ENCODE measurements around the gene FKBP5.

The FKBP5 gene

DNA sequence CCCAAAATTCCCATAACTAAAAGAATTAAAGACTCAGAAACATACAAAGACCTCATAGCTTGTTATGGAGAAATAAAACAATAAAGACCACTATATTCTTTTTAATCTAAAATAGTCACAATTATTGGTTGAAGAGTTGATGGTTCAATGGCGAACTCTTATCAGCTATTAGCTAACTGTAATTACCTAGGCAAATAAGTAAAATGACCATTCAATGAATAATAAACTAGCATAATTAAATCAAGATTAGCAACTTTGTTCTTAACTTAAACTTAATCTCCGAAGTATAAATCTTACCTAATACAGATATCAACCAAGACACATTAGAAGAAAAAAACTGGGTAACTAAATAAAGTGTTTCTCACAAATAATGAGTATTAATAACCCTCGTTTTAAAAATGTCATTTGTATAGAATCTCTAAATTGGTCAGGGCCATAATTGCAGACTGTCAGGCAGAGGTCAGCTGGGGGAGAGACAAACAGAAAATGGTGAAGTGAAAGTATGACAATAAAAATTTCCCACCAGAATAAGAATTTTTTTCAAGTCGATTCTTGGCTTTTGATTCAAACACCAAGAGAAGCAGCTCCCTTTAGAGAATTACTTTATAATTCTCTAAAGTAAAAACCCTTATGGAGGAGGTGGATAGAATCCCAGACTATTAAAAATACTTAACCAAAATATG is 1.7 kb downstream of the FKBP5 start:
- TF ChIP-seq, protein P1, sequence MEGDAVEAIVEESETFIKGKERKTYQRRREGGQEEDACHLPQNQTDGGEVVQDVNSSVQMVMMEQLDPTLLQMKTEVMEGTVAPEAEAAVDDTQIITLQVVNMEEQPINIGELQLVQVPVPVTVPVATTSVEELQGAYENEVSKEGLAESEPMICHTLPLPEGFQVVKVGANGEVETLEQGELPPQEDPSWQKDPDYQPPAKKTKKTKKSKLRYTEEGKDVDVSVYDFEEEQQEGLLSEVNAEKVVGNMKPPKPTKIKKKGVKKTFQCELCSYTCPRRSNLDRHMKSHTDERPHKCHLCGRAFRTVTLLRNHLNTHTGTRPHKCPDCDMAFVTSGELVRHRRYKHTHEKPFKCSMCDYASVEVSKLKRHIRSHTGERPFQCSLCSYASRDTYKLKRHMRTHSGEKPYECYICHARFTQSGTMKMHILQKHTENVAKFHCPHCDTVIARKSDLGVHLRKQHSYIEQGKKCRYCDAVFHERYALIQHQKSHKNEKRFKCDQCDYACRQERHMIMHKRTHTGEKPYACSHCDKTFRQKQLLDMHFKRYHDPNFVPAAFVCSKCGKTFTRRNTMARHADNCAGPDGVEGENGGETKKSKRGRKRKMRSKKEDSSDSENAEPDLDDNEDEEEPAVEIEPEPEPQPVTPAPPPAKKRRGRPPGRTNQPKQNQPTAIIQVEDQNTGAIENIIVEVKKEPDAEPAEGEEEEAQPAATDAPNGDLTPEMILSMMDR (IDR thresholded peaks at IDR 0.05; ENCODE audit: low read depth, low read length): no peak
- H3K4me3 ChIP-seq (ENCODE audit: low read depth, low read length): peak overlapping the region; percentile 68

DNA sequence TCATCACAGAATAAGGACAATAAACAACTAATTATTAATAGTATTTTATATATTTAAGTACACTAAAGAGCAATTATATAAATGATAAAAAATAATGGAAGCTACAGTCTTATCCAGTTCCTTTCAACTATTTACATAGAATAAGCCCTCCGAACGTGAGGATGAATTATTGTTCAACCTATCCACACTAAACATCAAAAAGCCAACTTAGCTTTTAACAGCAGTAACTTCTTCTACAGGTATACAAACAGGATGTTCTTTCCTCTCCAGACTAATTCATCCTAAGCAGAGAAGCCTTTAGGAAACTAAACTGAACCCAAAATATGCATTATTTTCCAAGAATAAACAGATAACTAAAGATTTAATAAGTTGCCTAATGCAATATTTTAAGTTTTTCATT is 2.3 kb downstream of the FKBP5 start:
- H3K4me3 ChIP-seq (ENCODE audit: low read depth, low read length): no peak overlapping the region
- TF ChIP-seq, protein P1 (IDR thresholded peaks at IDR 0.05; ENCODE audit: low read depth, low read length): no peak

DNA sequence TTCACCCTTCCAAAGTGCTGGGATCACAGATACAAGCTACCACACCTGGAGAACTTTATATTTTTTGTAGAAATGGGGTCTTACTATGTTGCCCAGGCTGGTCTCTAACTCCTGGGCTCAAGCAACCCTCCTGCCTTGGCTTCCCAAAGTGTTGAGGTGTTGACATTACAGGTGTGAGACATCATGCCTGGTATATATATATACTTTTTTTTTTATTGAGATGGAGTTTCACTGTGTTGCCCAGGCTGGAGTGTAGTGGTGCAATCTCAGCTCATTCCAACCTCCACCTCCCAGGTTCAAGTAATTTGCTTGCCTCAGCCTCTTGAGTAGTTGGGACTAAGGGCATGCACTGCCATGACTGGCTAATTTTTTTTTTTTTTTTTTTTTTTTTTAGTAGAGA is 5.4 kb downstream of the FKBP5 start:
- TF ChIP-seq, protein P1 (IDR thresholded peaks at IDR 0.05; ENCODE audit: low read depth, low read length): no peak
- H3K4me3 ChIP-seq (ENCODE audit: low read depth, low read length): no peak overlapping the region

DNA sequence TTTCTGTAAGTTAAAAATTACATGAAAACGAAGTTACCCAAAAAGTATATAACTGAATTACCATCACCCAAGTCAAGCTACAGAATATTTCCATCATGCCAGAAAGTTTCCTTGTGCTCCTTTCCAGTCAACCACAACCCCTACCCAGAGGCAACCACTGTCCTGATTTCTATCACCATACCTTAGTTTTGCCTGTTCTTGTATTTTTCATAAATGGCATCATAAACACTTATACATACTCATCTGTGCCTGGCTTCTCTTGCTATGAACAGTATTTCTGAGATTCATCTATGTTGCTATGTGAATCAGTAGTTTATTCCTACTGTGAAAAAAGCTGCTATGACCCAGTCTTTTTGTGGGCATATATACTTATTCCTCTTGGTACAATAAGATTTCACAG is 7.4 kb downstream of the FKBP5 start:
- H3K4me3 ChIP-seq (ENCODE audit: low read depth, low read length): no peak overlapping the region
- TF ChIP-seq, protein P1 (IDR thresholded peaks at IDR 0.05; ENCODE audit: low read depth, low read length): no peak

DNA sequence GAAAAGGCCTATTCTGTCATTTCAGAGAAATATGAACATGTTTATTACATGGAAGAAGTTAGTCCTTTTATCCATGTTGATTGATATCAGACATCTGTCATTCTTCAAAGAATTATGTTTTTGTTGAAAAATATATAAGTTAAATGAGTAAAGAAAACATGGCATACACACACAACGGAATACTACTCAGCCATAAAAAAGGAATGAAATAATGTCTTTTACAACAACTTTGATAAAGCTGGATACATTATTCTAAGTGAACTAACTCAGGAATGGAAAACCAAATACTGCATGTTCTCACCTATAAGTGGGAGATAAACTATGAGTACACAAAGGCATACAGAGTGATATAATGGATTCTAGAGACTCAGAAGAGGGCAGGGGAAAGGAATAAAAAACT is 9.3 kb downstream of the FKBP5 start:
- TF ChIP-seq, protein P1 (IDR thresholded peaks at IDR 0.05; ENCODE audit: low read depth, low read length): no peak
- H3K4me3 ChIP-seq (ENCODE audit: low read depth, low read length): no peak overlapping the region

DNA sequence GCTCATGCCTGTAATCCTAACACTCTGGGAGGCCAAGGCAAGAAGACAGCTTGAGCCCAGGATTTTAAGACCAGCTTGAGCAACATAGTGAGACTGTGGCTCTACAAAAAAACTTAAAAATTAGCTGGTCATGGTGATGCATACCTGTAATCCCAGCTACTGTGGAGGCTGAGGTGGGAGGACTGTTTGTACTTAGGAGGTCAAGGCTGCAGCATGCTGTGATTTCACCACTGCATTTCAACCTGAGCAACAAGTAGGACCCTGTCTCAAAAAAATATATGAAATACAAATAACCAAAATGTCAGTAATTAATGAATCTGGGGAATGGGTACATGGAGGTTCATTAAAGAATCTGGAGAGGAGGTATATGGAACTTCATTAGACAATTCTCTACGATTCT is 9.9 kb downstream of the FKBP5 start:
- TF ChIP-seq, protein P1 (IDR thresholded peaks at IDR 0.05; ENCODE audit: low read depth, low read length): no peak

DNA sequence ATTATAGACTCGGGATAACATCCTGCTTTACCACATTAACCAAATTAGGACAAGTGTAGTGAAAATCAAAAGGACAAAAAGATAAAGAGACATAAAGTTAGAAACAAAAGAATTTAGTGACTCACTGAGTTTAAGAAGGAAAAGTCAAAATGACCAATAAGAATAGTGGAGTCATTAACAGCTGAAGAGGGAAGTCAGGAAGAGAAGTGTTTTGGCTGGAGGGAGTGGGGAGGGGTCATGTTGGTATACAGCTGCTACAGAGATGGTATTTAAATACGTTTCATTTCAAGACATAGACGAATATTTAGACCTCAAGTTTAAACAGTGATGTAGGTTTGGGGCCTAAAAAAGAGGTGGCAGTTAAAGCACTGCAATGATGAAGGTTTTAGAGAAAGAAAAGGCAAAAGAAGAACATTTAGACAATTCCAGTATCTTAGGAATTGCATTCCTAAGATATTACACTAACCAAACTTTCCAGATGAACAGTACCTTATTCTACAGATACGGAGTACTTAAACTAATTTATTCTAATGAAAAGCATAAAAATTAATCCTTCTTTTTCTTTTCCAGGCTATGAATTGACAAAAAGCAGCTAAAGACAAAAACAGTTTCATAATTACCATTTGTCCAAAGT is 10.6 kb downstream of the FKBP5 start:
- H3K4me3 ChIP-seq (ENCODE audit: low read depth, low read length): no peak overlapping the region
- TF ChIP-seq, protein P1 (IDR thresholded peaks at IDR 0.05; ENCODE audit: low read depth, low read length): no peak

More for the DNA sequence above, 9.9 kb downstream of the FKBP5 start:
- no peak overlapping the region for H3K4me3 ChIP-seq (ENCODE audit: low read depth, low read length)

Measured in WI38 (cell line).